Astrocyte of the spinal cord (primary cell): Measurements from ENCODE around the gene CPSF2.
"Not testable (repeated sequence)": the region's sequence is repeated elsewhere in the genome, so short reads cannot be mapped to it uniquely, and the experiment has no call there.

Experiments
- DNase-seq: peaks from one replicate; pipeline ENCODE4 v3.0.0; 2011; ENCODE audit warnings: low read depth, low spot score
- H3K4me3 ChIP-seq: 2 replicates; pipeline ENCODE4 v1.5.1; 2011; ENCODE audit warnings: low read depth, mild to moderate bottlenecking, low read length, moderate library complexity
- CTCF ChIP-seq: IDR thresholded peaks from 2 replicates; pipeline ENCODE4 v1.5.1; 2012; ENCODE audit warnings: low read depth, mild to moderate bottlenecking, low read length, inconsistent platforms
- in situ Hi-C: cut with HindIII; loops from 2 replicates; pipeline ENCODE4 v1.10.0; 2017; ENCODE audit warnings: low sequenced_read_pairs

CPSF2 gene

GRCh38 chr14:92204792-92205191 lies 83.0 kb downstream of the CPSF2 start:
- no peak for TF ChIP-seq CTCF
- in situ Hi-C loops = no loop called here
- no peak overlapping the region for H3K4me3 ChIP-seq
- DNase-seq = no peak

GRCh38 chr14:92207012-92207927 lies 85.5 kb downstream of the CPSF2 start:
- DNase-seq = no peak
- no peak for TF ChIP-seq CTCF
- in situ Hi-C loops = no loop called here
- no peak overlapping the region for H3K4me3 ChIP-seq

- TF ChIP-seq CTCF = no peak
- DNase-seq = no peak
- in situ Hi-C loops = no loop called here
- no peak overlapping the region for H3K4me3 ChIP-seq
Measured at GRCh38 chr14:92207928-92208265, 86.1 kb downstream of the CPSF2 start.

- DNase-seq = no peak
- in situ Hi-C loops = no loop called here
- no peak overlapping the region for H3K4me3 ChIP-seq
- TF ChIP-seq CTCF = no peak
Measured at GRCh38 chr14:92209141-92209540, 87.4 kb downstream of the CPSF2 start.

- DNase-seq, in situ Hi-C loops, H3K4me3 ChIP-seq: not testable (repeated sequence)
Measured at GRCh38 chr14:92213125-92213524, 91.4 kb downstream of the CPSF2 start.

GRCh38 chr14:92215579-92215978 lies 93.8 kb downstream of the CPSF2 start:
- no peak overlapping the region for H3K4me3 ChIP-seq
- TF ChIP-seq CTCF = no peak
- in situ Hi-C loops = no loop called here
- DNase-seq = no peak

GRCh38 chr14:92217936-92218335 lies 96.2 kb downstream of the CPSF2 start:
- DNase-seq = no peak
- no peak for TF ChIP-seq CTCF
- H3K4me3 ChIP-seq = no peak overlapping the region
- in situ Hi-C loops = no loop called here
